Naive thymus-derived CD8-positive, alpha-beta T cell (primary cell): ENCODE measurements around the gene CABP2. TPM values are rescaled to one million over a fixed set of nuclear protein-coding genes. Genes with fewer than 3 reads are reported as not detected.
"Not testable (repeated sequence)": the region's sequence is repeated elsewhere in the genome, so short reads cannot be mapped to it uniquely, and the experiment has no call there.

Source experiments
- ATAC-seq, 2 donors: fragments of 150-1000 bp; cut with Tn5 transposase in 1 of 2; sonication (Bioruptor Pico), chemical (Tn5 transposase) in 1 of 2; 1 replicate in 1 of 2; 2 replicates in 1 of 2; pipeline ENCODE4 v1.10.0; 2021; ENCODE audit warnings: mild to moderate bottlenecking in 2 of 2, moderate library complexity in 2 of 2
- POLR2A ChIA-PET: fragments of 350-600 bp; sonication (Branson Sonifier 250); formaldehyde crosslinking; loops from one replicate; lab custom pipeline; 2021; ENCODE audit warnings: antibody characterized with exemption; lab: Charles Lee
- DNase-seq, 10 donors: peaks; one replicate each; pipeline versions ENCODE4 v3.0.0 to v3.0.0-alpha.2; 2020 to 2022
- H3K27ac Mint-ChIP-seq, 10 donors: one replicate each; pipeline ENCODE4 v1.8.0; 2020 to 2022; ENCODE audit warnings: mild to moderate bottlenecking in 10 of 10, mixed read lengths in 10 of 10, moderate library complexity in 4 of 10, inconsistent platforms in 1 of 10
- H3K27me3 Mint-ChIP-seq, 5 donors: one replicate each; pipeline ENCODE4 v1.8.0; 2021 to 2022; ENCODE audit warnings: mixed read lengths in 5 of 5
- H3K36me3 Mint-ChIP-seq, 3 donors: one replicate each; pipeline ENCODE4 v1.8.0; 2020 to 2022; ENCODE audit warnings: mixed read lengths in 3 of 3, mild to moderate bottlenecking in 2 of 3, inconsistent platforms in 1 of 3
- H3K4me1 Mint-ChIP-seq, 4 donors: one replicate each; pipeline ENCODE4 v1.8.0; 2021 to 2022; ENCODE audit warnings: mixed read lengths in 4 of 4
- H3K4me3 Mint-ChIP-seq, 10 donors: one replicate each; pipeline ENCODE4 v1.8.0; 2020 to 2022; ENCODE audit warnings: mild to moderate bottlenecking in 10 of 10, mixed read lengths in 10 of 10, moderate library complexity in 6 of 10, inconsistent platforms in 1 of 10
- H3K9me3 Mint-ChIP-seq, 9 donors: one replicate each; pipeline ENCODE4 v1.8.0; 2020 to 2022; ENCODE audit warnings: mixed read lengths in 9 of 9, mild to moderate bottlenecking in 3 of 9, inconsistent platforms in 1 of 9, moderate library complexity in 1 of 9
- polyA plus RNA-seq, 3 donors: library from polyadenylated mRNA; unstranded; fragments of 300-500 nt; fragmentation: Illumina TruSeq; gene quantifications; one replicate each; pipeline ENCODE4 v1.2.3, GENCODE V29; 2021
- total RNA-seq, 8 experiments: library from RNA in 2 of 8; stranded (reverse) in 2 of 8; gene quantifications; one replicate each; pipeline ENCODE4 v1.2.3 and lab custom pipeline; 2021 to 2026

CABP2 gene
- total and polyA plus RNA-seq, 5 experiments from 2014 or later, result not detected

DNA sequence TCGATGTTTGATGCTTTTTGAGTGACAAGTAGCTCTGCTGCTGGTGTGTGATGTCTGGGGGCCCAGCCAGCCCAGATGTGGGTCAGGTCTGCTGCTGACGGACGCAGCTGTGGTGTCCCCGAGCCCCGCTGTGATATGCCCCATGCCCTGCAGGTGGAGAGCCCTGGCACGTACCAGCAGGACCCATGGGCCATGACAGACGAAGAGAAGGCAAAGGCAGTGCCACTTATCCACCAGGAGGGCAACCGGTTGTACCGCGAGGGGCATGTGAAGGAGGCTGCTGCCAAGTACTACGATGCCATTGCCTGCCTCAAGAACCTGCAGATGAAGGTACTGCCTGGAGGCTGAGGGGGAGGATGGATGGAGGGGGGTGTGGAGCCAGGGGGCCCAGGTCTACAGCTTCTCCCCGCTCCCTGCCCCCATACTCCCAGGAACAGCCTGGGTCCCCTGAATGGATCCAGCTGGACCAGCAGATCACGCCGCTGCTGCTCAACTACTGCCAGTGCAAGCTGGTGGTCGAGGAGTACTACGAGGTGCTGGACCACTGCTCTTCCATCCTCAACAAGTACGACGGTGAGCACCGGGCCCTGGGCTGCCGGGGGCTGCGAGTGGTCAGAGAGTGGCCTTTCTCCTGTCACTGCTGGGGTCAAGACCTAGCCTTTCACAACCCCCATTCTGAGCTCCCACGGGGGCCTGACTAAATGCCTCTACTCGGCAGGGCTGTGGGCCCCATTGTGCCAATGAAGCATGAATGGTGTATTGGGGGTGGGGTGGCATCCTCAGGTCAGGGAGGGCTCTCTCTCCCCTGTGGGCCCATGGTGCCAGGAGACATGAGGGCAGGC is 33.1 kb downstream of the CABP2 start:
- Mint-ChIP-seq H3K36me3 (peaks cover 0 to 58% (median 12%) of the 10 kb centered on the region in 3 donors), H3K27ac (peak overlapping the region in 8 of 10 donors; percentile 35 to 81 (median 68)), H3K27me3 (no peaks in the 10 kb centered on the region)

DNA sequence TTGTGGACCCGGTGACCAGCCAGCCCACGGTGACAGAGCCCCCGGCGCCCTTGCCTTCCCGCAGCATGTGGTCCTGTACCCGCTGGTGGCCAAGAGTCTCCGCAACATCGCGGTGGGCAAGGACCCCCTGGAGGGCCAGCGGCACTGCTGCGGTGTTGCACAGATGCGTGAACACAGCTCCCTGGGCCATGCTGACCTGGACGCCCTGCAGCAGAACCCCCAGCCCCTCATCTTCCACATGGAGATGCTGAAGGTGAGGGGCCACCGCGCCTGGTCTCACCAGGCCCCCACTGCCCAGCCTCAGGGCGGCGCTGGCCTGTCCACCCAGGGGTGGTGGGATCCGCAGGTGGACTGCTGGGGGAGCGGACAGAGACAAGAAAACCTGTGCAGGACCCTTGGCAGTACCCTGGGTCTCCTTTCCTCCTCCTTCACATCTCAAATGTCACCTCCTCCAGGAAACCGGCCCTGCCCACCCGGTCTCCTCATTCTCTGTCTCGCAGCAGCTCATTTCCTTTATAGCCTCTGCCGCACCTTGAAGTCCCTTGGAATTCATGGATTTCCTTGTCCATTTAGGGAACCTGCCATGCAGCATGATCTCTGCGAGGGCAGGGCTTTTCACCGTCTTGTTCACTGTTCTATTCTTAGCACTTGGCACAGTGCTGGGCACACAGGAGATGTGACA is 33.9 kb downstream of the CABP2 start:
- Mint-ChIP-seq H3K27ac (peak overlapping the region in 8 of 10 donors; percentile 35 to 81 (median 65)), H3K36me3 (peaks cover 0 to 56% (median 12%) of the 10 kb centered on the region in 3 donors), H3K27me3 (no peaks in the 10 kb centered on the region), H3K4me3 (peak overlapping the region in 1 of 10 donors; percentile 3), H3K9me3 (no peaks in the 10 kb centered on the region), H3K4me1 (peaks cover 27 to 53% (median 45%) of the 10 kb centered on the region in 4 donors)
- DNase-seq, result no peak
- POLR2A ChIA-PET, result interaction anchor here (0.7 to 9.3 kb wide), 10 partner anchors 10 to 98 kb away, joined by 3 to 176 read pairs (median 8); partner anchors contain the start of genes PITPNM1, PPP1CA, RAD9A and TBC1D10C
- no peak for ATAC-seq

More for the DNA sequence above, 33.1 kb downstream of the CABP2 start:
- DNase-seq (no peak), ATAC-seq (no peak)
- Mint-ChIP-seq H3K4me3 (no peak overlapping the region), H3K4me1 (peaks cover 20 to 47% (median 37%) of the 10 kb centered on the region in 4 donors), H3K9me3 (no peaks in the 10 kb centered on the region)
- POLR2A ChIA-PET, result interaction anchor here (0.7 to 9.3 kb wide), 10 partner anchors 9 to 219 kb away, joined by 3 to 176 read pairs (median 5); partner anchors contain the start of genes PITPNM1 and TMEM134

DNA sequence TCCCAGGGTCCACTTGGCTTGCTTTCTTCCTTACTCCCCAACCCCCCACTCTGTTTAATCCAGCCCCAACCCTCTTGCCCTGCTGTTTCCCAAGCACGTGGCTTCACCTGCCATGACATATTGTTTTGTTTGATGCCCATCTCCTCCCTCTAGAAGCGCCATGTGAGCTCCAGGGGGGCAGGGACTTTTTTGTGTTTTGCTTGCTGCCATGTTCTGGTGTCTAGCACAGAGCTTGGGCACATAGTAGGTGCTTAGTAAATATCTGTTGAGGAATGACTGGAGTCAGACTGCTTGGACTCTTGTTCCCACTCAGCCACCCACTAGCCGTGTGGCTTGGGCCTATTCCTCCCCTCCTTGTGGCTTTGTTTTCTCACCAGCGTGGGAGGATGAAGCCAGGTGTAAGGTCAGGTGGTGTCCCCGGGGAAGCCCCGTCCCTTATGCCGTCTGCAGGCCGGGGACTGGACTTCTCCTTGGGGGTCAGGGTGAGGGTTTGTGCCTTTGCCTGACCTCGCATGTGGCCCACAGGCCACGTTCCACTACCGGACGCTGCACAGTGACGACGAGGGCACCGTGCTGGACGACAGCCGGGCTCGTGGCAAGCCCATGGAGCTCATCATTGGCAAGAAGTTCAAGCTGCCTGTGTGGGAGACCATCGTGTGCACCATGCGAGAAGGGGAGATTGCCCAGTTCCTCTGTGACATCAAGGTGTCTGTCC is 36.6 kb downstream of the CABP2 start:
- H3K27me3 Mint-ChIP-seq, result no peaks in the 10 kb centered on the region
- H3K36me3 Mint-ChIP-seq, result peaks cover 0 to 48% (median 12%) of the 10 kb centered on the region in 3 donors
- H3K4me3 Mint-ChIP-seq, result peak overlapping the region; percentile 77 to 100 (median 89)
- peak overlapping the region; percentile 94 to 100 (median 96) for H3K27ac Mint-ChIP-seq
- no peaks in the 10 kb centered on the region for H3K9me3 Mint-ChIP-seq
- peak in 1 of 10 donors; percentile 48 for DNase-seq
- POLR2A ChIA-PET, result interaction anchor here (0.7 to 9.3 kb wide), 12 partner anchors 9 to 96 kb away, joined by 3 to 176 read pairs (median 32); partner anchors contain the start of genes CARNS1, CDK2AP2, PITPNM1 and PPP1CA
- H3K4me1 Mint-ChIP-seq, result peaks cover 37 to 69% (median 67%) of the 10 kb centered on the region in 4 donors
- no peak for ATAC-seq

DNA sequence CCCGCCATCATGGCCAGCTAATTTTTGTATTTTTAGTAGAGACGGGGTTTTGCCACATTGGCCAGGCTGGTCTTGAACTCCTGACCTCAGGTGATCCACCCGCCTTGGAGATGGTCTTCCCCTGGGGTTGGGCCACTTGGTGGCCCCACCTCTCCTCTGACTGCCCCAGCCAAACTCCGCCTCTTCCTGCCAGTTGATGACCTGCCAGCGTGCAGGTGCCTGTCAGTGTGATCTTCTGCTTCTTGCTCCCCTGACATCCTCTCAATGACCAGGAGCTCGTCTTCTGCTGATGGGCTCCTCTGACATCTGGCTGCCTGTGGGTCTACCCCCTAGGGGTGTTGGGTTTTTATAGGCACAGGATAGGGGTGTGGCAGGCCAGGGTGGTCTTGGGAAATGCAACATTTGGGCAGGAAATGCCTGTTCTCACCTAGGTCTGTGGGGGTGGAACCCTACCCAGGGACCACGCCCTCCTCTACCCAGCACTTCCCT is 37.3 kb downstream of the CABP2 start:
- H3K9me3 Mint-ChIP-seq, H3K27me3 Mint-ChIP-seq, ATAC-seq: not testable (repeated sequence)
- H3K27ac Mint-ChIP-seq, result peak overlapping the region; percentile 94 to 100 (median 96)
- H3K4me3 Mint-ChIP-seq, result peak overlapping the region; percentile 77 to 100 (median 89)
- DNase-seq, result peak in 7 of 10 donors; percentile 33 to 73 (median 46)
- H3K36me3 Mint-ChIP-seq, result peaks cover 0 to 41% (median 12%) of the 10 kb centered on the region in 3 donors
- POLR2A ChIA-PET, result interaction anchor here (0.7 to 9.3 kb wide), 15 partner anchors 9 to 96 kb away, joined by 3 to 176 read pairs (median 22); partner anchors contain the start of genes CARNS1, CDK2AP2, PITPNM1 and PPP1CA
- peaks cover 36 to 69% (median 67%) of the 10 kb centered on the region in 4 donors for H3K4me1 Mint-ChIP-seq

DNA sequence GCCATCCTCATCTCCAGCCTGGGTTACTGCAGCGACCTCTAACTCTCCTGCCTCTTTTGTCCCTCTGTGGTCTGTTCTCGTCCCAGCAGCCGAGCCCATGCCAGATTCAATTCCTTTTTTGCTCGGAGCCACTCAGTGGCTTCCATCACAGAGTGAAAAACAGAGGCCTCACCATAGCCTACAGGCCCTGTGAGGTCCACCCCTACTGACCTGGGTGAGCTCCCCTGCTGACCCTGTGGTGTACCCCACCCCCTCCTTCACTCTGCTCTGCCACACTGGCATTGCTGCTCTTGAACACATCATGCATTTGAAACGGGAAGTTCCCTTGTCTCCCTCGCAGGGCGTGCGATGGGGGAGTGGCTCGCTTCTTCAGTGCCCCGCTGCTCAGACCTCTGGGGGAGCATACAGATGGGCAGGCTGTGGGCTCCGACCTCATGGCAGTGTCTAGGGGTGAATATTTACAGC is 38.4 kb downstream of the CABP2 start:
- Mint-ChIP-seq H3K27me3 (no peaks in the 10 kb centered on the region), H3K4me3 (peak overlapping the region; percentile 86 to 100 (median 98)), H3K27ac (peak overlapping the region; percentile 96 to 100 (median 99)), H3K9me3 (no peaks in the 10 kb centered on the region), H3K4me1 (peaks cover 36 to 68% (median 64%) of the 10 kb centered on the region in 4 donors), H3K36me3 (peaks cover 0 to 31% (median 12%) of the 10 kb centered on the region in 3 donors)
- POLR2A ChIA-PET, result interaction anchor here (0.6 to 9.3 kb wide), 25 partner anchors 11 to 873 kb away, joined by 3 to 176 read pairs (median 10); partner anchors contain the start of genes CARNS1, CDK2AP2, PITPNM1 and POLD4
- DNase-seq (peak; percentile 34 to 71 (median 52)), ATAC-seq (peak; percentile 3 to 7)

DNA sequence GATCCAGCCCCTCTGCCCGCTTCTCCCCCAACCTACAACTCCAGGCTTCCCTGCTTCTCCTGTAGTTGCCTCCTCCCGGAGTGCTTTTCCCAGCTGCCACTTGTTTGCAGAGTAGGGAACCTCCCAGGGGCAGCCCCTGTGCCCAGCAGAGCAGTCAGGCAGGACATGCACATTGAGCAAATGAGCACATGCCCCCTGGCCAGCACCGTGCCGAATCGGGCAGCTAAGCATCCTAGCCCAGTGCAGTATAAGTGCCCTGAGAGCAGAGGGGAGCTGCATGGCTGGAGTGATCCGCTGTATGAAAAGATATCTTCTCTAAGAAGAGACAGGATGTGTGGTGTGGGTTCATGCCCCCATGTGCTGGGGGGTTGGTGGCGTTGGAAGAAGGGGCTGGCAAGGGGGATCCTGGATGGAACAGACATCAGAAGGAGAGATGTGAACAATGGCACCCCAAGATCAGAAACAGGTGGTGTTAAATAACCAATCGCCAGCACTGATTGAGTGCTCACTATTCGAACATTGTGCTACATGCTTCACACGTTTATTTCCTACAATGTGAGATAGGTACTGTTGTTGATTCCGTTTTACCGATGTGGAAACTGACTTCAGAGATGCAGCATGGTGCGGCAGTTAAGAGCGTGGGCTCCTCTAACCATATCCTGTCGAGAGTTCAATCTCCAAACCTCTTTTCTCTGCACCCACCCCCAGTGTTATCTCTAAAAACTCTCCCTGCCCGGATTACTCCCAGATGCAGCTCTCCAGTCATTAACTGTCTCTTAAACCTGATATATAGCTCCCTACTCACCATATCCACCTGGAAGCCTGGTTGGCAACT is 39.2 kb downstream of the CABP2 start:
- peak overlapping the region; percentile 86 to 100 (median 98) for H3K4me3 Mint-ChIP-seq
- DNase-seq (peak in 8 of 10 donors; percentile 46 to 89 (median 74)), ATAC-seq (peak; percentile 56 to 68)
- peak overlapping the region; percentile 96 to 100 (median 99) for H3K27ac Mint-ChIP-seq
- no peaks in the 10 kb centered on the region for H3K27me3 Mint-ChIP-seq
- H3K36me3 Mint-ChIP-seq, result peaks cover 0 to 26% (median 7%) of the 10 kb centered on the region in 3 donors
- POLR2A ChIA-PET, result interaction anchor here (0.8 to 9.3 kb wide), 30 partner anchors 11 to 244 kb away, joined by 3 to 176 read pairs (median 10); partner anchors contain the start of genes ANKRD13D, CARNS1, CDK2AP2 and PITPNM1
- H3K4me1 Mint-ChIP-seq, result peaks cover 34 to 62% (median 59%) of the 10 kb centered on the region in 4 donors
- H3K9me3 Mint-ChIP-seq, result no peaks in the 10 kb centered on the region

DNA sequence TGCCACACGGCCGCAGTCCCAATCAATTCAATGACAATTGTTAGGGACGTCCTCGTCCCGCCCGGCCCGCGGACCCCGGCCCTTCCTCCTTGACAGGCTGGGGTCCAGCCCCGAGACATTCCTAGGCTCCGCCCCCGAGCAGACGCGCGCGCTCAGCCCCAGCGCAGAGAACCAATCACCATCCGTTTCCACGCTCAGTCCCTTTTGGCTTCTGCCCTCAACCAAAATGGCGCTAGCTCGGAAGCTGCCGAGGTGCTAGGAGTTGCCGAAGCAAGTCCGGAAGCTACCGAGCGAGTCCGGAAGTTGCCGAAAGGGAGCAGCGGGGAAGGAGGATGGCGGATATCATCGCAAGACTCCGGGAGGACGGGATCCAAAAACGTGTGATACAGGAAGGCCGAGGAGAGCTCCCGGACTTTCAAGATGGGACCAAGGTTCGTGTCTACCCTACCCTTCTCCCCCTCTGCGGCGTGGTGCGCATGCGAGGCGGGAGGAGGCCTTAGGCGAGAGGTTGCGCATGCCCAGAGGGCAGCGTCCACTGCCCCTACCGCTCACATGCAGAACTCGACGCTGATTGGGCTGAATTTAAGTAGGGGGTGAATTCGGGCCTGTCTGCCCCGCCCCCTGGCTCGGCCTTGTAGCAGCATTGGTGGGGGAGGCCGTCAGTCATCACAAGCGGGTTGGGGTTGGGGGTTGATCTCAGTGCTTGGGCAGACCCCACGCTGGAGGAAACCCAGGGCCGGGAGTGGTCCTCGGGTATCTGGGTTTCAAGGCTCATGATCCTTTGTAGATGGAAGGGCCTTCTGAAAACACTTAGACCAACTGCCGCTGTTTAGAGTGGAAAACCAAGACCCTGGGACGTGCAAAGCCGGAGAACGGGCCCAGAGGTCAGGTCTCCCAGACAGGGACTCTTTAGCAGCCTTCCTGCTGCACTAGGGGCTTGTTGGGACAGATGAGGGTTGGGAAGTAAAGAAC is 40.1 kb downstream of the CABP2 start, which contains the start of gene AIP:
Gene AIP (plus strand): TSS at position 200 of the 972 bp plus-strand sequence. CDS start 133 bp downstream, at position 333.
- peaks cover 29 to 56% (median 53%) of the 10 kb centered on the region in 4 donors for H3K4me1 Mint-ChIP-seq

DNA sequence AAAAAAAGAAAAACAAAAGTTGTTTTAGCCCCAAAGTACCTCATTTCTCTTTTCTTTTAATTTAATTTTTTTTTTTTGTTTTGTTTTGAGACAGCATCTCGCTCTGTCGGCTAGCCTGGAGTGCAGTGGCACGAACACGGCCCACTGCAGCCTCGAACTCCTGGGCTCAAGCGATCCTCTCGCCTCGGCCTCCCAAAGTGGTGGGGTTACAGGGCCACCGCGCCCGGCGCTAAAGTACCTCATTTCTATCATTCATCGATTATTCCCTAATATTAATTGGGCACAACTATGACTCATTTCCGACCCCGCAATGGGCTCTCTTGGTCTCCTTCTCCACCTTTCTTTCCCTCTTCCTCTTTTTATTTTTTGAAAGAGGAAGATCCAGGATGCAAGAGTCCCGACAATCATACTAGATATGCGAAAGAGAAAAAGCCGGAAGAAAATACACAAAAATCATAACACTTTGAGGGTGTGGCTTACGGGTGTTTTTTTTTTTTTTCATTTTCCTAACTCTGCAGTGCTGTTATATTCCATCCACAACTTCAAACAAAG is 40.9 kb downstream of the CABP2 start:
- Mint-ChIP-seq H3K9me3 (no peaks in the 10 kb centered on the region), H3K27me3 (no peaks in the 10 kb centered on the region), H3K4me3 (peak overlapping the region; percentile 86 to 100 (median 98)), H3K36me3 (peaks cover 0 to 10% (median 3%) of the 10 kb centered on the region in 3 donors), H3K27ac (peak overlapping the region; percentile 96 to 100 (median 99)), H3K4me1 (peaks cover 26 to 48% (median 45%) of the 10 kb centered on the region in 4 donors)
- POLR2A ChIA-PET, result interaction anchor here (0.7 to 9.3 kb wide), 31 partner anchors 9 to 210 kb away, joined by 3 to 176 read pairs (median 7); partner anchors contain the start of genes ANKRD13D, CARNS1, CDK2AP2 and PITPNM1
- peak in 1 of 10 donors; percentile 54 for DNase-seq
- peak; percentile 4 to 12 for ATAC-seq

More for the DNA sequence above, 40.1 kb downstream of the CABP2 start, which contains the start of gene AIP:
- peak within 1 kb of the TSS; percentile 86 to 100 (median 98) for H3K4me3 Mint-ChIP-seq
- H3K27ac Mint-ChIP-seq, result peak within 1 kb of the TSS; percentile 96 to 100 (median 99)
- POLR2A ChIA-PET, result interaction anchor here (0.7 to 9.3 kb wide), 30 partner anchors 9 to 242 kb away, joined by 3 to 176 read pairs (median 10); partner anchors contain the start of genes ANKRD13D, CARNS1, CDK2AP2 and PITPNM1
- DNase-seq, result peak; percentile 90 to 99 (median 97)
- ATAC-seq, result peak; percentile 75 to 78
- H3K9me3 Mint-ChIP-seq, result no peaks in the 10 kb centered on the region
- peaks cover 0 to 18% (median 6%) of the 10 kb centered on the region in 3 donors for H3K36me3 Mint-ChIP-seq
- H3K27me3 Mint-ChIP-seq, result no peaks in the 10 kb centered on the region
